ENCODE data around the gene MPV17L2.

Gene MPV17L2

DNA sequence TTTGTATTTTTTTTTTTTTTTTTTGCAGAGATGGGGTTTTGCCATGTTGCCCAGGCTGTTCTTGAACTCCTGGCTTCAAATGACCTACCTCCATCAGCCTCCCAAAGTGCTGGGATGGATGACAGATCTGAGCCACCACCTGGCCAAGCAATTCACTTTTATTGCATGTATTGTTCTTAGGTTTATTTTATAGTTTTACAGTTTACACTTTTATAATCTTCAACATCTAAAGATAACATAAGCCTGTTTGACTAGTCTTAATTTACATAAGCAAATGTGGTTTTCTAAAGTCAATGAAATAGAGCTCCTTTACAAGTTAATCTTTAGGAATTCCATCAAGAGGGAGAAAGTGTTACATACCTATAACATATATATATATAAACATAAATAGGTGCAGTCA, 9.5 kb upstream of the MPV17L2 start:
- TF ChIP-seq, protein P1, sequence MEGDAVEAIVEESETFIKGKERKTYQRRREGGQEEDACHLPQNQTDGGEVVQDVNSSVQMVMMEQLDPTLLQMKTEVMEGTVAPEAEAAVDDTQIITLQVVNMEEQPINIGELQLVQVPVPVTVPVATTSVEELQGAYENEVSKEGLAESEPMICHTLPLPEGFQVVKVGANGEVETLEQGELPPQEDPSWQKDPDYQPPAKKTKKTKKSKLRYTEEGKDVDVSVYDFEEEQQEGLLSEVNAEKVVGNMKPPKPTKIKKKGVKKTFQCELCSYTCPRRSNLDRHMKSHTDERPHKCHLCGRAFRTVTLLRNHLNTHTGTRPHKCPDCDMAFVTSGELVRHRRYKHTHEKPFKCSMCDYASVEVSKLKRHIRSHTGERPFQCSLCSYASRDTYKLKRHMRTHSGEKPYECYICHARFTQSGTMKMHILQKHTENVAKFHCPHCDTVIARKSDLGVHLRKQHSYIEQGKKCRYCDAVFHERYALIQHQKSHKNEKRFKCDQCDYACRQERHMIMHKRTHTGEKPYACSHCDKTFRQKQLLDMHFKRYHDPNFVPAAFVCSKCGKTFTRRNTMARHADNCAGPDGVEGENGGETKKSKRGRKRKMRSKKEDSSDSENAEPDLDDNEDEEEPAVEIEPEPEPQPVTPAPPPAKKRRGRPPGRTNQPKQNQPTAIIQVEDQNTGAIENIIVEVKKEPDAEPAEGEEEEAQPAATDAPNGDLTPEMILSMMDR (conservative IDR thresholded peaks at IDR 0.05; ENCODE audit: low read length), result no peak
- no peak for TF ChIP-seq EZH2phosphoT487 (IDR thresholded peaks at IDR 0.05; ENCODE audit: borderline replicate concordance)
- H3K4me2 ChIP-seq (ENCODE audit: low read depth, low read length, poor library complexity, severe bottlenecking), result no peak overlapping the region
- no peaks in the 10 kb centered on the region for H3K9me2 ChIP-seq (replicated peaks; ENCODE audit: low read depth, low read length)
- no peaks in the 10 kb centered on the region for H3K36me3 ChIP-seq (ENCODE audit: insufficient read depth, low read length)
- no peaks in the 10 kb centered on the region for H3K4me1 ChIP-seq (ENCODE audit: insufficient read depth, low read length, poor library complexity, severe bottlenecking)
- H4K20me1 ChIP-seq (ENCODE audit: insufficient read depth, low read length, poor library complexity, severe bottlenecking), result no peaks in the 10 kb centered on the region
- H2AFZ ChIP-seq (ENCODE audit: low read length), result no peak overlapping the region
- no peak overlapping the region for H3K4me3 ChIP-seq (ENCODE audit: low read length, poor library complexity, severe bottlenecking)
- no peaks in the 10 kb centered on the region for H3K27me3 ChIP-seq (ENCODE audit: insufficient read depth, low read length, poor library complexity, severe bottlenecking)
- H3K9ac ChIP-seq (ENCODE audit: low read depth, low read length, poor library complexity, severe bottlenecking), result no peak overlapping the region
- no peaks in the 10 kb centered on the region for H3K9me3 ChIP-seq (ENCODE audit: insufficient read depth, low read depth, low read length)
- no peaks in the 10 kb centered on the region for H3F3A ChIP-seq (ENCODE audit: low read depth)
- H3K79me2 ChIP-seq (ENCODE audit: insufficient read depth, low read length), result no peaks in the 10 kb centered on the region

DNA sequence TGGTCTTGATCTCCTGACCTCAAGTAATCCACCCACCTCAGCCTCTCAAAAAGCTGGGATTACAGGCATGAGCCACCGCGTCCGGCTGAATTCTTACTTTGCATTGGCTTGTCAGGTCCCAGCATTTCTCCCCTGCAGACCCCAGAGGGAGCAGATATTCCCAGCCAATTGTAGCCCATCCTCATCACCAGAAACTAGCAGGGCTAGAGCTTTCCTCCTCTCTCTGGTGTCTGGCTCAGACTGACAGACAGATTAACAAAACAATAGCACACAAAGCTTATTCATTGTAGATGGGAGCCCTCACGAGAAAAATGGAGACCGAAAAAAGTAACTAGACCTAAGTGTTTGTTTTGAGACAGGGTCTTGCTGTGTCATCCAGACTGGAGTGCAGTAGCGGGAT, 7.5 kb upstream of the MPV17L2 start:
- TF ChIP-seq EZH2phosphoT487 (IDR thresholded peaks at IDR 0.05; ENCODE audit: borderline replicate concordance), result no peak
- TF ChIP-seq, protein P1 (conservative IDR thresholded peaks at IDR 0.05; ENCODE audit: low read length), result no peak
- Histone ChIP-seq H3K9ac (ENCODE audit: low read depth, low read length, poor library complexity, severe bottlenecking) (no peak overlapping the region), H2AFZ (ENCODE audit: low read length) (no peak overlapping the region), H3K9me3 (ENCODE audit: insufficient read depth, low read depth, low read length) (no peaks in the 10 kb centered on the region), H3K9me2 (replicated peaks; ENCODE audit: low read depth, low read length) (no peaks in the 10 kb centered on the region), H3K79me2 (ENCODE audit: insufficient read depth, low read length) (no peaks in the 10 kb centered on the region), H3K4me3 (ENCODE audit: low read length, poor library complexity, severe bottlenecking) (no peak overlapping the region), H3K4me2 (ENCODE audit: low read depth, low read length, poor library complexity, severe bottlenecking) (no peak overlapping the region), H3K36me3 (ENCODE audit: insufficient read depth, low read length) (no peaks in the 10 kb centered on the region), H4K20me1 (ENCODE audit: insufficient read depth, low read length, poor library complexity, severe bottlenecking) (no peaks in the 10 kb centered on the region), H3K4me1 (ENCODE audit: insufficient read depth, low read length, poor library complexity, severe bottlenecking) (no peaks in the 10 kb centered on the region), H3K27me3 (ENCODE audit: insufficient read depth, low read length, poor library complexity, severe bottlenecking) (no peaks in the 10 kb centered on the region), H3F3A (ENCODE audit: low read depth) (no peaks in the 10 kb centered on the region)

DNA sequence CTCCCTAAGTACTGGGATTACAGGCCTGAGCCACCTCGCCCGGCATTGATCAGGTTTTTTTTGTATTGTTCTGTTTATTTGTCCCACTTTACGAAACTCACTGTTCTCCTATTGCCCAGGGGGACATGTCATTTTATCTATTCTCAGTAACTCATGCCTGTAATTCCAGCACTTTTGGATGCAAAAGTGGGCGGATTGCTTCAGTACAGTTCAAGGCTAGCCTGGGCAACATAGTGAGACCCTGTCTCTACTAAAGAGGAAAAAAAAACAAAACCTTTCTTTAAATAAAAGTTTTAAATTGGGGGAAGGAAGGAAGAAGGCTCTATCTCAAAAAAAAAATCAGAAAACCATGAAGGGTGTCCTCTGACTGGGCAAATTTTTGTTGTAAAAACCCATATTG, 2.7 kb upstream of the MPV17L2 start:
- no peaks in the 10 kb centered on the region for H3K36me3 ChIP-seq (ENCODE audit: insufficient read depth, low read length)
- no peak for TF ChIP-seq EZH2phosphoT487 (IDR thresholded peaks at IDR 0.05; ENCODE audit: borderline replicate concordance)
- TF ChIP-seq, protein P1 (conservative IDR thresholded peaks at IDR 0.05; ENCODE audit: low read length), result no peak
- no peak overlapping the region for H3K4me3 ChIP-seq (ENCODE audit: low read length, poor library complexity, severe bottlenecking)
- peaks cover 17% of the 10 kb centered on the region for H3K4me1 ChIP-seq (ENCODE audit: insufficient read depth, low read length, poor library complexity, severe bottlenecking)
- no peak overlapping the region for H2AFZ ChIP-seq (ENCODE audit: low read length)
- no peak overlapping the region for H3K9ac ChIP-seq (ENCODE audit: low read depth, low read length, poor library complexity, severe bottlenecking)
- H3K4me2 ChIP-seq (ENCODE audit: low read depth, low read length, poor library complexity, severe bottlenecking), result no peak overlapping the region
- 0 out of 2 replicates have a peak, but pooled peaks cover 7% of the 10 kb centered on the region for H3F3A ChIP-seq (ENCODE audit: low read depth)
- H3K27me3 ChIP-seq (ENCODE audit: insufficient read depth, low read length, poor library complexity, severe bottlenecking), result no peaks in the 10 kb centered on the region
- H3K9me3 ChIP-seq (ENCODE audit: insufficient read depth, low read depth, low read length), result no peaks in the 10 kb centered on the region
- no peaks in the 10 kb centered on the region for H3K9me2 ChIP-seq (replicated peaks; ENCODE audit: low read depth, low read length)
- H4K20me1 ChIP-seq (ENCODE audit: insufficient read depth, low read length, poor library complexity, severe bottlenecking), result peaks cover 7% of the 10 kb centered on the region
- peaks cover 12% of the 10 kb centered on the region for H3K79me2 ChIP-seq (ENCODE audit: insufficient read depth, low read length)

Measured in Loucy (cell line).